Limb (tissue), 2 donors: ENCODE data around the gene FXYD2.

Experiments used
- DNase-seq, 2 donors: peaks; one replicate each; pipeline ENCODE4 v3.0.0-alpha.2; 2016; ENCODE audit errors: extremely low spot score in 2 of 2

The FXYD2 gene

DNA sequence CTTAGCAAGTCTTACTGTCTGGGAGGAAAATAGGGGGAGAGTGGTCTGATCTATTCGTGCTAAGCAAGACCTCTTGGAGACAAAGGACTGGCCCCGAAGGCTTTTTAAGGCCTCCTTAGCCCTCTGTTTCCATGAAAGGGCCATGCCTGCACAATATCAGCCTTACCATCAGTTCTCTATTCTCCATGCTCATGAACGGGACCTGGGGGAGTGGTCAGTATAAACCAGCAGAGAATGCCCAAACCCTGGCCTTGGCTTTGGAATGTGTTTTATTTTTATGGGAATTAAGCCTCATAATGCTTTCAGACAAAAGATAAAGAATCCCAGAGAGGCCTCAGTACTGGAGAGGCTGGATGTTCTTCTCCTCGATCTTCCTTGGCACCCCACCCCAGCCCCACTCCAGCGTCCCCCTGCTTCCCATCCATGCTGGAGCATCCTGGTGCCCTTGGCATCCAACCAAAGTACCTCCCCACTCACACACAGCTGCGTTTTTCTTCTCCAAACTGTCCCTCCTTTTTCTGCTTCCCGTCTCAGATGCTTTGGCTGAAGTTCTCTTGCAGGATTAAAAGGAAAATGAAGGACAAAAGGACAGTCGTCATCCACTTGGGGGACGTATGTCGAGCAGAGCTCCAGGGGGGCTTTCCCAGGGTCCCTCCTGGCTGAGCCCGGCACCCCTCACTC lies 33.3 kb upstream of the FXYD2 start:
- no peak for DNase-seq

DNA sequence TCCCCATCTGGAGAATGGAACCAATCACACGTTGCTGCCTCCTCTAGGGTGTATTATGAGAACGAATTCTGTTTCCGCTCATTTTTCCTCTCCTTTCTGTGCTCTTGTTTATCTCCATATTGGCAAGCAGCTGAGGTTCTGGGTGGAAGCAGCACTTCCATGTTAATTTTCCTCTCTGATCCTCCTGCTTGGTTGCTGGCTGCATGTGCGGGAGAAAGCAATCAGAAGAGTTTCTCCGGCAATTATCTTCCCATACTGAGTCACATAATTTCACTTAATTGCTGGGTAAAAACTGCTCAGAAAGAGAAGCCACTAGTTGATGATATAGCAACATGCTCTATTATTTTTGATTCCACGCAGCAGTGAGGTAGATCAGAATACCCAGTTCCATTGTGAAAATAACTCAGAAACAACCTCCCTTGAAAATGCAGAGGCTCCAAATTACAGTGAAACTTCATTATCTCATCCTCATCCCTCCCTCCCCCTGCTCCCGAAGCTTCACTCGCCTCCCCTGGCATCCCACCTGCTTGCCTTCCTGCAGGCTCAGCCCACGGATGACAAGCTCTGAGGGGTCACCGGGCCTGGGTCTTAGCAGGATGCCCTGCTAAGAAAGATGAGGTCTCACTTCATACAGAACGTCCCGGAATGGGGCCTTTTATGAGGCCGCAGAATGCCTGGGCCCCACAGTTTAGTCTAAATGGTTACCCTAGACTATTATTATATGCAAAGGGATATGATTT lies 31.5 kb upstream of the FXYD2 start:
- no peak for DNase-seq

DNA sequence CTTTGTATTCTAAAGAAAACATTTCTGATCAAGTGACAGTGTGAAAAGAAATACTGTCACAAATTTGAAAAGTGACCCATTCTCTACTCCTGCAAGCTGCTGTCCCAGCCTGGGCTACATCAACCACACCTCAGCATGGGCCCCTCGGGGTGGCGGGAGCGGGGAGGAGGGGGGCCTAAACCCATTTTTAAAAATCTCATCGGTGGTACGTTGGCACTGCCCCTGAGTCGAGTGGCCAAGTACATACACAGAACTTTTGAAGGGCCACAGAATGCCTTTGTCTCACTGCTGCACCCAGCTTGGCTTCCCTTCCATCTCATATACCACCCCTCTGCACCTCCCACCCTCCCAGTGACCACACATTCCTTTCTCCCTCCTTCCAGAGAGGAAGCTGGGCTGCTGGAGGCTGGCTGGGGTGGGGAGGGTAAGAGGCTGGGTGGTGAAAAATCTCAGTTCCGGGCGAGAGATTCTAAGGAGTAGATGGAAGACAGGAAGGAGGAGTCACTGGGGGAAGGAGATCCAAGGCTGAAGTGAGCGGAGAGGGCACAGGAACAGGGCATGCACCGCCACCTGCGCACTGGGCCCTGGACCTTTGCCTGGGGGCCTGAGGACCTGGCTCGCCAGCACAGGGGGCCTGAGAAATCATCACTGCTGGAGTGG lies 30.8 kb upstream of the FXYD2 start:
- DNase-seq: peak in 1 of 2 donors; percentile 16

- DNase-seq: no peak
Observed at GRCh38 chr11:117852309-117852708, 27.8 kb upstream of the FXYD2 start.

DNA sequence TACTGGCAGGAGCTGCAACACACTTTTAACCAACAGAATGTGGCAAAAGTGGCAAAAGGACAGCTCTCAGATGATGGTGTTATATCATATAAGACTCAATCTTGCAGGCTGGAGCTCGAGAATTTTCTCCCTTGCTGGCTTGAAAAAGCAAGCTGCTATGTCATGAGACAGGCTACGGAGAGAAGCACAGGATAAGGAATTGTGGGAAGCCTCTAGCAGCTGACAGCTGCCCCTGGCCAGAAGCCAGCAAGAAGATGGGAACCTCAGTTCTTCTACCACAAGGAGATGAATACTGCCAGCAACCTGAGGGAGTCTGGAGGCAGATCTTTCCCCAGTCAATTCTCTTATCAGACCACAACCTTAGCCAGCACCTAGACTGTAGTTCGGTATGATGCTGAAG lies 27.3 kb upstream of the FXYD2 start:
- no peak for DNase-seq

- DNase-seq: peak in 1 of 2 donors; percentile 69
Observed at GRCh38 chr11:117851106-117851505, 26.6 kb upstream of the FXYD2 start.

- no peak for DNase-seq
Observed at GRCh38 chr11:117849781-117850414, 25.4 kb upstream of the FXYD2 start.

DNA sequence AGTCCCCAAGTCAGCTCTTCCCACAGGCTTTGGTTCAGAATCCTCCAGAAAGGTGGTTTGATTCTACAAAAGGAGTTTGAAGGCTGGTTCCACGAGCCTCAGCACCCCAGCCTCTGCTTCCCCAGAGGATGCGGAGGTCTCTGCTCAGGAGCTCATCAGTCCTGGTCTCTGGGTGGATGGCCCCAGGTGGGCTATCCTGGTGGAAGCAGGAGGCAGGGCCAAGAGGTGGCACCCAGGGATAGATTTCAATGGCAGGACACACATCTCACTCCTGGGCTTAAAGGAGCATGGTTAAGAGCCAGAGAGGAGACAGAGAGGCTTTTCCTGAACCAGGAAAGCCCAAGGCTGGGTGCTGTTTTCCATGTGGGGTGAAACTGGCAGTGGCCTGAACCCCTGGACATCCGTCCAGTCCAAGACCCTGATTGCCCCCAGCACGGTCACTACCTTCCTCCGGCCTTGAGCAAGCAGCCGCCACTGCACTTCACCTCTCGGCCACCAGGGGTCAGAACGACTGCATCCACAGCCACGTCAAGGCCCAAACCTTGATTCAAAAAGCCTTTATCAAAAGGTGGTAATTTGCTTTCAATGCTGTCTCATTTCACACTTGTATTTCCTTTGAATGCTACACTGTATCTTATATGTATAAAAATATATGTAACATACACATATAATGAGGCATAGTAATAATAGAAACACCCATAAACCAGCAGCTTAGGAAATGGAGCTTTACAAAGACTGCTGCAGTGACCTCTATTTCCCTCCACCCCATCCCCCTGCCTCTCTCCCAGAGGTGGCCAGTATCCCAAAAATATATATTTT lies 19.3 kb upstream of the FXYD2 start:
- peak; percentile 51 to 90 for DNase-seq

DNA sequence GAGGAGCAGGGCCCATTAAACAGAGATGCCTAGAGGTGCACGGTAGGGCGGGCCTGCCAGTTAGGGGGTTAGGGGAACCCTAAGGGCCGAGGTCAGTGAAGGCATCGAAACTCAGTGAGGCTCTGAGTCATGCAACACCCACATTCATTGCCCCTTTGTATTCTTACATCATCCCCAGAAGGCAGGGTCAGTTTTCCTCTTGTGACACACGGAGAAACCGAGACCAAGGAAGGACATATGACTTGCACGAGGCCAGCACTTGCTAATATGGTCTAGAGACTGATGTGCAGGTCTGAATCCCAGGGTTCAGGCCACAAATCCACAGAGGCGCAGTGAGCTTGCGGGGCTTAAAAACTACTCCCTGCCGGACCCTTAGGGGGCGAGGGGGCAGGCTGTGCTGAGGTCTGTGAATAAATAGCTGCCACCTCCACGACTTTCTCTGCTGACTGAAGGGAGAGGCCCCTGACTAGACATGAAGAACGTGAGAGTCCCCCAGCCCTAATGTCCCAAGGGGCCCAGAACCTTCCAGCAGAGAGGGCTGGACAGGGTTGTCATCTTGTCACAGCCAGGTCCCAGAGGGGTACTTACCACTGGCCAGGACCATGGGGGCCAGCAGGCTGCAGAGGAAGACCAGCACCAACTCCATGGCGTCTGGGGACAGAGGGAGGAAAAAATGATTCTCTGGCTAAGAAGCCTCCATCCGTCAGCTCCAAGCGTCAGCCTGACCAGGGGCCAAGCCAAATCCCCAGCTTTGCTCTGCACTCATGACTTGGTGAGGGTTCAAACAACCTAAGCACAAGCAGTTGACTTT lies 17.8 kb upstream of the FXYD2 start:
- DNase-seq: no peak

DNA sequence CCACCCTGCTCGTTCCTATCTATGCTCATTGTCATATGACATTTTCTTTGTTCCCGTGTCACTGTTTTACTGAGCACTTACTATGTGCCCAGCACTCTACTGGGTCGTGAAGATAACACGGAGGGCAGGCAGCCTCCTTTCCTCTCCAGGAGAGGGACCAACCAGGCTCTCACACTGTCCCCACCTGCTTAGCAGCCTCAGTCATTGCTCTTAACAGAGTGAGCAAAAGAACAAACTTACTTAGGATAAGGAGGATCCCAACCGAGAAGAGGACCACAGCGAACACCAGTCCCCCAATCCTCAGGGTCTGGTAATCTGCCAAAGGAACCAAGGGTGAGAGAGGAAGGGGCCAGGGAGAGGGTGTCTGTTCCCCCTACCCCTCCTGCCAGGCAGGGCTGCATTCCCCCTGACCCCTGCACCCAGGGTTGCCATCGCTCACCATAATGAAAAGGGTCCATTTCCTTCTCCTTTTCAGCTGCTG lies 17.0 kb upstream of the FXYD2 start:
- DNase-seq: no peak

GRCh38 chr11:117840881-117841550 lies 16.5 kb upstream of the FXYD2 start:
- DNase-seq: no peak

DNA sequence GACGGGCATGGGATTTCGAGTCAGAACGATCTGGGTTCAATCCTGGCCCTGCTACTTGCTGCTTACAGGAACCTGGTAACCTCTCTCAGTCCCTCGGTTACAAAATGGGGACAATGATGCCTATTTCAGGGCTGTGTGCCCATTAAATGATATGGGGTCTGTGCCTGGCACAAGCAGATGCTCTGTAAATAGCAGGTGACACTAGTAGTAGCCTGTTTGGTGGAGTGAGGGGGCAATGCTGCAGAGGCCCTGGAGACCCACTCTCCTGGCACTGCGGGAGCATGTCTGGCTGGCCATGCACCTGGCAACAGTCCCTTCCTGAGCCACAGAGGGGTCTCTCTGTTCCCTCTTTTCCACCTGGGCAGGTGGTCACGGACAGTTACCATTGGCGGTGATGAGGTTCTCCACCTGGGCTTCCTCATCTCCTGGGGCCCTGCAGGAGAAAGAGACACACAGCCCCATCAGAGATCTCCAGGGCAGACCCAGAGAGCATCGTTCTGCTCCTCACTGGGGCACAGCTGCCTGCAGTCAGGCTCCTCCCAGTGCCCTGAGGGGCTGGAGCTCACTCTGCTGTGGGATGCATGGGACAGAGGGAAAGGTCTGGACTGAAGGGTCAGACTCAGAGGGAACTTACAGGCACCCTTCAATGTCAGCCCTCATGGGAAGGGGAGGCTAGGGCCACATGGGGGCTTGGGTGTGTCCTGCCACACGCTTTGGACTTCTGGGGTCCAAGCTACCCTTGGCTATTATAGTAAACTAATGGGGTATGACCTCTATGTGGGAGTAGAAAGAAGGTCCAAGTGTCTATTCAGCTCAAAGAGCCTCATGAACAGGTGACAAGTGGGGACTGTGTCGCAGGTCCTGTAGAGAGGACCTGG lies 15.6 kb upstream of the FXYD2 start:
- DNase-seq: peak in 1 of 2 donors; percentile 16

GRCh38 chr11:117839380-117839881 lies 14.9 kb upstream of the FXYD2 start:
- peak in 1 of 2 donors; percentile 5 for DNase-seq

- DNase-seq: no peak
Observed at GRCh38 chr11:117838901-117839300, 14.4 kb upstream of the FXYD2 start.

DNA sequence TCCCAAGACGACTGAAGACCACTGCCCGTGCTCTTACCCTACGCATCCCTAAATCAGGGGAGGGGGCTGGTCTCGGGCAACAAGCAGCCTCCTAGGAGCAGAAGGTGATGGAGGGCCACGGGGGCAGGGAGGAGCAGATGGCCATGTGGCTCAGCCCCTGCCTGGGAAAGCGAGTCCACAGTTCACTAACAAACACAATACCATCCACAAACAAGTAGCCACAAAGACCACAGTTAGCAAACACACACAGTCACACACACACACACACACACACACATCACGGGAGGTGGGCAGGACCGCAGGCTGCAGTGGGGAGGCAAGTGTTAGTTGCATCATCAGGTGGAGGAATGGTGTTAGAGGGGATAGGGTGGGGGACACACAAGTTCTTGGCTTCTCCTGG lies 13.2 kb upstream of the FXYD2 start:
- DNase-seq: peak in 1 of 2 donors; percentile 14

DNA sequence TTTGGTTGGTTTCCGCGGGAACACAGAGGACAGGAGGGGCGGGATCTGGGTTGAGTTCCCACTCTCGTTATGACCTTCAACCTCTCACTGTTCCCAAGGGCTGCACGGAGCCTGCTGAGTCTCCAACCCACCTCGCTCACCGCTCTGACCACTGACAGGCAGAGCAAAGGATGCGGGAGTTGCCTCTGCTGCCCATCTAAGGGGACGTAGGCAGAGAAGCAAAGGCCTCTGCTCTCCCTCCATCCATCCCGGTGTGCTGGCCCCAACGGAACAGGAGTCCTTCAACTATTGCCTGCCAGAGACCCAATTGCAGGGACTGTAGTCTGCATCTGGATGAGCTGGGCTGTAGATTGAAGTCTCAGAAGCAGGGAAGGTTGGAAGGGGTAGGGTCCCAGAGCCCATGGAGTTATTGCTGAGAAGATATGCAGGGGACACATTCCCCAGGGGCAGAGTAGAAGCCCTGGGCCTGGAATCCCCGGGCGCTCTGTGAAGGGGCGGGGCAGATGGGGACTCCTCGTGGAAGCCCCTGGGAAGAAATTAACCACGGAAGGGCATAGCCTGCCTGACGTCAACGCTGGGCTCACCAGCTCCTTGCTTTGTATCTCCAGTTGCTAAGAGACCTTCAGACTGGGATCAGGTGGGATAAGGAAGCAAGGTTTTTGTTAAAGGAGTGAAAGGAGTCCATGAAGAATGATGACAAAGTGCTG lies 12.7 kb upstream of the FXYD2 start:
- peak in 1 of 2 donors; percentile 24 for DNase-seq

DNA sequence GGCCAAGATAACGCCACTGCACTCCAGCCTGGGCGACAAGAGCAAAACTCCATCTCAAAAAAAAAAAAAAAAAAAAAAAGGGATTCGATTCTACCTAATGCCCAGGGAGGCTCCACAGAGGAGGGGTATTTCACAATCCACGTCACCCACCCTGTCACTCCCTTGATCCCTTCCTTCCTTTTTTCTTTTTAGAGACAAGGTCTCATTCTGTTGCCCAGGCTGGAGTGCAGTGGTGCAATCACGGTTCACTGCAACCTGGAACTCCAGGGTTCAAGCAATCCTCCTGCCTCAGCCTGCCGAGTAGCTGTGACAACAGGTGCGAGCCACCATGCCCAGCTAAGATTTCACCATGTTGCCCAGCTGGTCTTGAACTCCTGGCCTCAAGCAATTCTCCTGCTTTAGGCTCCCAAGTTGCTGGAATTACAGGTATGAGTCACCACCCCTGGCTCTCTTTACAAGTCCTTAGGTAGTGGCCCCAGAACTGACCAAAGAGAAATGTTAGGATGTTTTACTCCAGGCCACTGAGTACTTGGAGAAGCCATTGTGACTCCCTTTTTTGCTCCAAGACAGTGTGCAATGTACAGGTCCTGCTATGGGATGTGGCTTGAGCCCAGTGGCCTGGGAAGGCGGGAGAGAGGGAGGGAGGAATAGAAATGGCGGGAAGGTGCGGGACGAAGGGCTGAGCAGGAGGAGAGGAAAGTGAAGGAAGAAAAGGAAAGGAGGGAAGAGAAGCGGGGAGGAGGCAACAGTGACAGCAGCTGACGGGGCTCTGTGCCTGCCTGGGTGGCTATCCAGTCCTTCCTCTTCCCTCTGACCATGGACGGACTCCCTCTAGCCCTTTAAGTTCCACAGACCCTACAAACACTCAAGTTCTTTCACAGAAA lies 11.8 kb upstream of the FXYD2 start:
- peak in 1 of 2 donors; percentile 14 for DNase-seq
